IMR-90 (cell line): ENCODE measurements around the gene TULP4. TPM values are rescaled to one million over a fixed set of nuclear protein-coding genes. Genes with fewer than 3 reads are reported as not detected.

Source experiments
- ATAC-seq: fragments of 200-7000 bp; cut with Tn5 transposase; 2 replicates; pipeline ENCODE4 v1.9.1; 2020; ENCODE audit warnings: low read depth, mild to moderate bottlenecking, moderate library complexity
- BruUV-seq: library from RNA; stranded (reverse); fragments of 400-500 nt; replicated peaks from 2 replicates; lab custom pipeline; 2021; lab: Mats Ljungman, UMichigan
- CTCF ChIA-PET: fragments of 300-600 bp; formaldehyde crosslinking; extraction: SDS; loops from one replicate; lab custom pipeline; 2021; ENCODE audit warnings: antibody characterized with exemption; lab: Yijun Ruan, JAX
- POLR2A ChIA-PET: fragments of 300-600 bp; sonication (Branson Sonifier 250); formaldehyde crosslinking; loops from one replicate; lab custom pipeline; 2022; ENCODE audit warnings: antibody characterized with exemption; ENCODE audit not compliant: unreplicated experiment; lab: Charles Lee
- DNase-seq: peaks from one replicate; pipeline ENCODE4 v3.0.0; 2013
- H2AFZ ChIP-seq: replicated peaks from 2 replicates; pipeline ENCODE3; 2013; ENCODE audit warnings: low read length, mild to moderate bottlenecking; ENCODE audit not compliant: poor library complexity
- H2AK5ac ChIP-seq: 2 replicates; pipeline ENCODE4 v1.6.1; 2013; ENCODE audit warnings: low read depth, low read length, inconsistent platforms
- H2AK9ac ChIP-seq: replicated peaks from 2 replicates; pipeline ENCODE3; 2013; ENCODE audit warnings: mild to moderate bottlenecking, low read depth, low read length, moderate library complexity; ENCODE audit not compliant: poor library complexity
- H2BK120ac ChIP-seq: 2 replicates; pipeline ENCODE4 v1.6.1; 2013; ENCODE audit warnings: low read depth, low read length, inconsistent platforms
- H2BK15ac ChIP-seq: 3 replicates; pipeline ENCODE4 v1.6.1; 2013; ENCODE audit warnings: low read depth, low read length, inconsistent platforms
- H2BK20ac ChIP-seq: 2 replicates; pipeline ENCODE4 v1.6.1; 2013; ENCODE audit warnings: low read depth, mild to moderate bottlenecking, inconsistent platforms, low read length, moderate library complexity
- H2BK5ac ChIP-seq: 2 replicates; pipeline ENCODE4 v1.6.1; 2013; ENCODE audit warnings: mild to moderate bottlenecking, low read depth, low read length, inconsistent platforms; ENCODE audit not compliant: poor library complexity, severe bottlenecking
- H3K14ac ChIP-seq: replicated peaks from 2 replicates; pipeline ENCODE4 v1.6.1; 2013; ENCODE audit warnings: low read depth, low read length, inconsistent platforms
- H3K18ac ChIP-seq: 2 replicates; pipeline ENCODE4 v1.6.1; 2013; ENCODE audit warnings: low read depth, low read length, control low read depth
- H3K23ac ChIP-seq: 2 replicates; pipeline ENCODE4 v1.6.1; 2013; ENCODE audit warnings: low read depth, low read length, inconsistent platforms
- H3K27ac ChIP-seq: 2 replicates; pipeline ENCODE4 v1.5.1; 2013; ENCODE audit warnings: mild to moderate bottlenecking, control low read depth, low read length; ENCODE audit not compliant: insufficient read depth
- H3K27me3 ChIP-seq: 2 replicates; pipeline ENCODE4 v1.6.1; 2013; ENCODE audit warnings: low read length; ENCODE audit not compliant: control insufficient read depth, insufficient read depth
- H3K36me3 ChIP-seq: 2 replicates; pipeline ENCODE4 v1.6.1; 2013; ENCODE audit warnings: low read length, mixed read lengths; ENCODE audit not compliant: control insufficient read depth, insufficient read depth
- H3K4ac ChIP-seq: 2 replicates; pipeline ENCODE4 v1.6.1; 2013; ENCODE audit warnings: low read depth, low read length, inconsistent platforms
- H3K4me1 ChIP-seq: 2 replicates; pipeline ENCODE4 v1.6.1; 2013; ENCODE audit warnings: low read length, mixed read lengths; ENCODE audit not compliant: control insufficient read depth, insufficient read depth
- H3K4me2 ChIP-seq: 2 replicates; pipeline ENCODE4 v1.6.1; 2013; ENCODE audit warnings: low read depth, mild to moderate bottlenecking, control low read depth, low read length, moderate library complexity
- H3K4me3 ChIP-seq: 2 replicates; pipeline ENCODE4 v1.5.1; 2013; ENCODE audit warnings: low read depth, mild to moderate bottlenecking, control low read depth, low read length, moderate library complexity; ENCODE audit not compliant: insufficient read depth
- H3K56ac ChIP-seq: 2 replicates; pipeline ENCODE4 v1.6.1; 2013; ENCODE audit warnings: low read length, inconsistent platforms; ENCODE audit not compliant: insufficient read depth; ENCODE audit errors: extremely low read depth
- H3K79me1 ChIP-seq, 2 experiments: 2 replicates each; pipeline ENCODE4 v1.6.1; 2013; ENCODE audit warnings: low read length in 2 of 2, inconsistent platforms in 1 of 2, low read depth in 1 of 2
- H3K9ac ChIP-seq: 2 replicates; pipeline ENCODE4 v1.6.1; 2013; ENCODE audit warnings: low read depth, low read length, control low read depth
- H3K9me1 ChIP-seq: 2 replicates; pipeline ENCODE4 v1.6.1; 2013; ENCODE audit warnings: low read length, inconsistent platforms; ENCODE audit not compliant: insufficient read depth
- H3K9me3 ChIP-seq: 2 replicates; pipeline ENCODE4 v1.6.1; 2013; ENCODE audit warnings: low read length; ENCODE audit not compliant: control insufficient read depth, insufficient read depth
- H4K20me1 ChIP-seq: 2 replicates; pipeline ENCODE4 v1.6.1; 2013; ENCODE audit warnings: low read length, inconsistent platforms; ENCODE audit not compliant: insufficient read depth
- H4K5ac ChIP-seq: 2 replicates; pipeline ENCODE4 v1.6.1; 2013; ENCODE audit warnings: mild to moderate bottlenecking, low read depth, low read length, control low read depth
- H4K8ac ChIP-seq, 2 experiments: 2 replicates each; pipeline ENCODE4 v1.6.1; 2013; ENCODE audit warnings: low read depth in 2 of 2, low read length in 2 of 2, control low read depth in 1 of 2, inconsistent platforms in 1 of 2
- H4K91ac ChIP-seq: 2 replicates; pipeline ENCODE4 v1.6.1; 2013; ENCODE audit warnings: low read depth, low read length, inconsistent platforms; ENCODE audit not compliant: insufficient read depth
- BHLHE40 ChIP-seq: fragments of 150-350 bp; IDR thresholded peaks from 2 replicates; pipeline ENCODE4 v1.6.1; 2016; ENCODE audit warnings: mild to moderate bottlenecking, low read depth, low read length
- CEBPB ChIP-seq: IDR thresholded peaks from 2 replicates; pipeline ENCODE4 v1.6.1; 2012; ENCODE audit warnings: low read depth, low read length, improper control_type of control experiment
- ELK1 ChIP-seq: fragments of 150-350 bp; IDR thresholded peaks from 2 replicates; pipeline ENCODE4 v1.6.1; 2016; ENCODE audit warnings: low read depth, mild to moderate bottlenecking, low read length, moderate library complexity, borderline replicate concordance
- FOS ChIP-seq: fragments of 150-350 bp; IDR thresholded peaks from 2 replicates; pipeline ENCODE4 v1.6.1; 2016; ENCODE audit warnings: low read depth, low read length
- MAFK ChIP-seq: IDR thresholded peaks from 2 replicates; pipeline ENCODE4 v1.6.1; 2012; ENCODE audit warnings: low read depth, low read length, improper control_type of control experiment
- NFE2L2 ChIP-seq: fragments of 150-350 bp; IDR thresholded peaks from 2 replicates; pipeline ENCODE4 v1.6.1; 2016; ENCODE audit warnings: low read depth, mild to moderate bottlenecking, low read length
- WGBS, 2 experiments: methylation state at CpG; one replicate each; pipeline versions ENCODE4 v1.1.5 to v1.1.7; 2013; ENCODE audit warnings: missing lambda C conversion rate in 2 of 2; ENCODE audit not compliant: insufficient read length in 1 of 2; ENCODE audit errors: extremely low coverage in 2 of 2; 5-methylcytosine and 5-hydroxymethylcytosine counted together
- dilution Hi-C: fragments of 300-500 bp; cut with HindIII; formaldehyde crosslinking; loops from one replicate; pipeline ENCODE4 v1.14.3; 2018; ENCODE audit warnings: low sequenced_read_pairs; ENCODE audit not compliant: unreplicated experiment
- in situ Hi-C: fragments of 300-500 bp; cut with MboI; formaldehyde crosslinking; loops from 3 replicates; pipeline ENCODE4 v1.14.3; 2019; ENCODE audit warnings: low sequenced_read_pairs, inconsistent platforms, mixed read lengths
- intact Hi-C: fragments of 100-400 bp; cut with micrococcal nuclease; formaldehyde crosslinking; loops from 2 replicates; pipeline ENCODE4 v1.10.0; 2022
- polyA plus RNA-seq, 3 experiments: library from polyadenylated mRNA; depleted of rRNA; stranded (reverse); fragments of >200 nt; gene quantifications; 2 replicates each; pipeline ENCODE4 v1.2.3, GENCODE V29; 2012; ENCODE audit warnings: low replicate concordance in 1 of 3
- total RNA-seq: library from RNA; depleted of rRNA; stranded (reverse); fragments of >200 nt; gene quantifications from 2 replicates; pipeline ENCODE4 v1.2.3, GENCODE V29; 2012

TULP4 gene
- total and polyA plus RNA-seq, 2 of the 4 experiments (the other 2 are of a cell fraction), result 8.1 to 30.6 TPM

- peak overlapping the region; percentile 28 for H3K4me2 ChIP-seq
- ATAC-seq (peak; percentile 94), DNase-seq (peak; percentile 99)
- no peak overlapping the region for H3K56ac ChIP-seq
- H2AK5ac ChIP-seq, result no peak overlapping the region
- peak overlapping the region; percentile 39 for H3K18ac ChIP-seq
- peak overlapping the region; percentile 74 for H4K91ac ChIP-seq
- ChIA-PET CTCF (interaction anchor here (0.9 kb wide), 1 partner anchor 8 kb away, joined by 3 read pairs; no protein-coding TSS in a partner anchor), POLR2A (no interaction called here)
- peak overlapping the region; percentile 74 for H3K14ac ChIP-seq
- H3K9me3 ChIP-seq, result no peaks in the 10 kb centered on the region
- no peaks in the 10 kb centered on the region; a peak in 1 of 4 replicates for H3K79me1 ChIP-seq
- H3K4me1 ChIP-seq, result peaks cover 9% of the 10 kb centered on the region
- in situ Hi-C loops (no loop called here), intact Hi-C loops (loop anchor here (10.0 kb wide), 1 partner anchor 263 kb away; no protein-coding TSS in a partner anchor), dilution Hi-C loops (no loop called here)
- peak overlapping the region; percentile 81 for H2BK120ac ChIP-seq
- peaks cover 8% of the 10 kb centered on the region for H3K9me1 ChIP-seq
- peak overlapping the region; percentile 86 for H3K4ac ChIP-seq
- no peak overlapping the region for H4K5ac ChIP-seq
- peak overlapping the region; percentile 82 for H2BK20ac ChIP-seq
- no CpG with 5 or more reads among the region's 4 CpGs for WGBS, 2 experiments
- H3K4me3 ChIP-seq, result no peak overlapping the region
- peak overlapping the region; percentile 13; the same call in 1 of the 3 replicates for H2BK15ac ChIP-seq
- no peak for TF ChIP-seq ELK1
- TF ChIP-seq CEBPB, result peak; percentile 57; the same call in 1 of the 2 replicates
- TF ChIP-seq MAFK, result peak; percentile 75
- TF ChIP-seq NFE2L2, result no peak
- peak; percentile 82 for TF ChIP-seq BHLHE40
- peak; percentile 94 for TF ChIP-seq FOS
- 0 out of 2 replicates have a peak overlapping the region, but pooled peaks have one; percentile 66 for H3K23ac ChIP-seq
- peak overlapping the region in 1 of 2 experiments; percentile 71; a peak in 1 of 4 replicates for H4K8ac ChIP-seq
- H3K36me3 ChIP-seq, result peaks cover 2% of the 10 kb centered on the region
- no peak overlapping the region for H2AFZ ChIP-seq
- no peaks in the 10 kb centered on the region for H4K20me1 ChIP-seq
- H2BK5ac ChIP-seq, result peak overlapping the region; percentile 58
- H3K9ac ChIP-seq, result no peak overlapping the region
- peak overlapping the region; percentile 60 for H3K27ac ChIP-seq
- H3K27me3 ChIP-seq, result no peaks in the 10 kb centered on the region
- no TSS peak for BruUV-seq
- H2AK9ac ChIP-seq, result no peak overlapping the region
Observed at GRCh38 chr6:158488065-158488464, 175.8 kb downstream of the TULP4 start.
